HCT116 (cell line): ENCODE data around the gene ZNF620.
A peak's percentile ranks its signal among the peaks of the same experiment; 100 is the strongest.

ENCODE experiments used
- CEBPB ChIP-seq: IDR thresholded peaks from 2 replicates; pipeline ENCODE4 v1.6.1; 2012; ENCODE audit warnings: low read depth
- CTCF ChIP-seq, 3 experiments: fragments of 200-600 bp in 1 of 3; sonication (generic) in 1 of 3; IDR thresholded peaks in 2 of 3; conservative IDR thresholded peaks in 1 of 3; 2 replicates each; pipeline ENCODE4 v1.5.1; 2012 to 2017; ENCODE audit warnings: low read depth in 2 of 3, low read length in 2 of 3, antibody characterized with exemption in 1 of 3, borderline replicate concordance in 1 of 3, control low read depth in 1 of 3, mild to moderate bottlenecking in 1 of 3, mixed read lengths in 1 of 3, mixed run types in 1 of 3, moderate library complexity in 1 of 3; ENCODE audit not compliant: insufficient read depth in 1 of 3
- ZNF274 ChIP-seq: fragments of 200-500 bp; sonication (Bioruptor generic); IDR thresholded peaks from 2 replicates; pipeline ENCODE4 v1.6.1; 2014; ENCODE audit warnings: mild to moderate bottlenecking, low read depth, low read length, inconsistent platforms
- TF ChIP-seq, protein P1 (sequence below): IDR thresholded peaks from 2 replicates; pipeline ENCODE4 v1.6.1; 2012

GRCh38 chr3:40505599-40506462 is at the start of gene ZNF620:
- TF ChIP-seq, protein P1, sequence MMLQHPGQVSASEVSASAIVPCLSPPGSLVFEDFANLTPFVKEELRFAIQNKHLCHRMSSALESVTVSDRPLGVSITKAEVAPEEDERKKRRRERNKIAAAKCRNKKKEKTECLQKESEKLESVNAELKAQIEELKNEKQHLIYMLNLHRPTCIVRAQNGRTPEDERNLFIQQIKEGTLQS, result no peak
- peak in 2 of 3 experiments; percentile 42 to 51; a peak in 4 of 6 replicates for TF ChIP-seq CTCF (IDR thresholded peaks at IDR 0.05 in 2 of 3, conservative IDR thresholded peaks at IDR 0.05 in 1 of 3; ENCODE audit: borderline replicate concordance in 1 of 3, insufficient read depth in 1 of 3, low read depth in 2 of 3, low read length in 2 of 3)
- TF ChIP-seq ZNF274, result no peak
- no peak for TF ChIP-seq CEBPB
